ENCODE measurements around the gene ZMIZ1. TPM values are rescaled to one million over a fixed set of nuclear protein-coding genes. Genes with fewer than 3 reads are reported as not detected.

ZMIZ1 gene
- polyA plus RNA-seq, 3 donors, result 3.3 to 64.6 (median 8.9) TPM

DNA sequence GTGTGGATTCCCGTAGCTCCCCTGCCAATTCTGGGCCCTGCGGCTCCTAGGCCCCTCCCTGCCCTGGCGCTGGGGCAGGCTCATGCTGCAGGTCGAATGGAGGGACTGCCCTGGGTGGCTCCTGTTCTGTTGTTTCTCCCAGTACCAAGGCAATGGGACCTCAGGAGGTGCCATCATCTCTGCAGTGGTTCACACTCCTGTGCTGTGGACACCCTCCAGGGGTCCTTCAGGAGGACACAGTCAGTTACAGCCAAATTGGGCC is 138.3 kb downstream of the ZMIZ1 start:
- peaks cover 86% of the 10 kb centered on the region for H4K20me1 ChIP-seq (ENCODE audit: insufficient read depth, low read length)
- H3K27me3 ChIP-seq (ENCODE audit: control insufficient read depth in 2 of 2, insufficient read depth in 2 of 2, low read length in 2 of 2), result no peaks in the 10 kb centered on the region
- Mint-ChIP-seq H3K4me1 (no peaks in the 10 kb centered on the region), H3K36me3 (peaks cover 78 to 96% of the 10 kb centered on the region in 2 donors), H3K4me3 (no peak overlapping the region), H3K9me3 (no peaks in the 10 kb centered on the region), H3K27ac (peak overlapping the region in 1 of 7 donors; percentile 60), H3K27me3 (ENCODE audit: low read depth in 3 of 3) (peaks cover 0 to 1% (median 1%) of the 10 kb centered on the region in 3 donors)
- TF ChIP-seq, protein P1, sequence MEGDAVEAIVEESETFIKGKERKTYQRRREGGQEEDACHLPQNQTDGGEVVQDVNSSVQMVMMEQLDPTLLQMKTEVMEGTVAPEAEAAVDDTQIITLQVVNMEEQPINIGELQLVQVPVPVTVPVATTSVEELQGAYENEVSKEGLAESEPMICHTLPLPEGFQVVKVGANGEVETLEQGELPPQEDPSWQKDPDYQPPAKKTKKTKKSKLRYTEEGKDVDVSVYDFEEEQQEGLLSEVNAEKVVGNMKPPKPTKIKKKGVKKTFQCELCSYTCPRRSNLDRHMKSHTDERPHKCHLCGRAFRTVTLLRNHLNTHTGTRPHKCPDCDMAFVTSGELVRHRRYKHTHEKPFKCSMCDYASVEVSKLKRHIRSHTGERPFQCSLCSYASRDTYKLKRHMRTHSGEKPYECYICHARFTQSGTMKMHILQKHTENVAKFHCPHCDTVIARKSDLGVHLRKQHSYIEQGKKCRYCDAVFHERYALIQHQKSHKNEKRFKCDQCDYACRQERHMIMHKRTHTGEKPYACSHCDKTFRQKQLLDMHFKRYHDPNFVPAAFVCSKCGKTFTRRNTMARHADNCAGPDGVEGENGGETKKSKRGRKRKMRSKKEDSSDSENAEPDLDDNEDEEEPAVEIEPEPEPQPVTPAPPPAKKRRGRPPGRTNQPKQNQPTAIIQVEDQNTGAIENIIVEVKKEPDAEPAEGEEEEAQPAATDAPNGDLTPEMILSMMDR (IDR thresholded peaks at IDR 0.05), result no peak
- no peak overlapping the region for H3K9ac ChIP-seq (ENCODE audit: insufficient read depth, low read length, poor library complexity, severe bottlenecking)
- 90% methylated on average over 4 of the region's 4 CpGs for WGBS (ENCODE audit: insufficient coverage)
- no peaks in the 10 kb centered on the region for H3K9me3 ChIP-seq (replicated peaks in 1 of 2; ENCODE audit: control insufficient read depth in 1 of 2, insufficient read depth in 1 of 2, low read length in 2 of 2)
- no peaks in the 10 kb centered on the region for H3K4me1 ChIP-seq (ENCODE audit: control insufficient read depth in 1 of 2, insufficient read depth in 2 of 2, low read length in 2 of 2)
- no peak overlapping the region for H3K4me2 ChIP-seq (replicated peaks; ENCODE audit: extremely low read depth, low read length, poor library complexity, severe bottlenecking)
- no peak overlapping the region for H3K4me3 ChIP-seq (replicated peaks in 1 of 3; ENCODE audit: low read depth in 2 of 3, low read length in 3 of 3)
- no peak for DNase-seq
- intact Hi-C loops (cut with micrococcal nuclease), result no loop called here
- no peaks in the 10 kb centered on the region for H3K79me2 ChIP-seq (ENCODE audit: insufficient read depth, low read length)
- no peak overlapping the region for H3K27ac ChIP-seq (ENCODE audit: low read depth in 1 of 2, low read length in 2 of 2)
- H3K36me3 ChIP-seq (replicated peaks in 1 of 2; ENCODE audit: control insufficient read depth in 1 of 2, insufficient read depth in 2 of 2, low read length in 2 of 2), result peaks cover 75 to 97% of the 10 kb centered on the region in 2 donors
- no peak overlapping the region for H2AFZ ChIP-seq (ENCODE audit: insufficient read depth, low read depth, low read length, poor library complexity, severe bottlenecking)

DNA sequence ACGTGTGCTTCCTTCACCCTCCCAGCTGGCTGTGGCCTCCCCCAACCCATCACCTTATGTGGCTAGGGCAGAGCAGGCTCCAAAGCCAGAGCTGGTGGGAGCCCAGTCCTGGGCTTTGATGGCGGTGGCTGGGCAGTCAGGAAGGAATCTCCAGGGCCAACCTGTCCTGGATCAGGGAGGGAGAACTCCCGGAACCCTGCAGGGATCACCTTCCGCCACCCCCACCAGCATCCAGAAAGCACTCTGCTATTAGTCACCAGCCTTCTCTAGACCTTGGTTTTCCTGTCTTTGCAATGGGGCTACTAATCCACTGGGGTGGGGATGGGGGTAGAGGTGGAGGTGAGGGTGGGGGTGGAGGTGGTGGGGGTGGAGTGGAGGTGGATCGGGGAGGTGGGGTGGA is 139.0 kb downstream of the ZMIZ1 start:
- intact Hi-C loops (cut with micrococcal nuclease), result no loop called here
- peaks cover 0 to 1% (median 0%) of the 10 kb centered on the region in 3 donors for H3K27me3 Mint-ChIP-seq (ENCODE audit: low read depth in 3 of 3)
- H3K4me3 ChIP-seq (replicated peaks in 1 of 3; ENCODE audit: low read depth in 2 of 3, low read length in 3 of 3), result no peak overlapping the region
- H3K36me3 Mint-ChIP-seq, result peaks cover 73 to 95% of the 10 kb centered on the region in 2 donors
- H3K4me3 Mint-ChIP-seq, result no peak overlapping the region
- no peak overlapping the region for H3K27ac Mint-ChIP-seq
- H3K79me2 ChIP-seq (ENCODE audit: insufficient read depth, low read length), result no peaks in the 10 kb centered on the region
- DNase-seq, result no peak
- H4K20me1 ChIP-seq (ENCODE audit: insufficient read depth, low read length), result peaks cover 82% of the 10 kb centered on the region
- no peaks in the 10 kb centered on the region for H3K4me1 Mint-ChIP-seq
- no peak overlapping the region for H3K9ac ChIP-seq (ENCODE audit: insufficient read depth, low read length, poor library complexity, severe bottlenecking)
- H3K4me1 ChIP-seq (ENCODE audit: control insufficient read depth in 1 of 2, insufficient read depth in 2 of 2, low read length in 2 of 2), result no peaks in the 10 kb centered on the region
- peaks cover 70 to 93% of the 10 kb centered on the region in 2 donors for H3K36me3 ChIP-seq (replicated peaks in 1 of 2; ENCODE audit: control insufficient read depth in 1 of 2, insufficient read depth in 2 of 2, low read length in 2 of 2)
- no peaks in the 10 kb centered on the region for H3K9me3 ChIP-seq (replicated peaks in 1 of 2; ENCODE audit: control insufficient read depth in 1 of 2, insufficient read depth in 1 of 2, low read length in 2 of 2)
- H3K9me3 Mint-ChIP-seq, result no peaks in the 10 kb centered on the region
- WGBS (ENCODE audit: insufficient coverage), result 100% methylated on average over 1 of the region's 5 CpGs
- no peak overlapping the region for H2AFZ ChIP-seq (ENCODE audit: insufficient read depth, low read depth, low read length, poor library complexity, severe bottlenecking)
- H3K4me2 ChIP-seq (replicated peaks; ENCODE audit: extremely low read depth, low read length, poor library complexity, severe bottlenecking), result no peak overlapping the region
- no peaks in the 10 kb centered on the region for H3K27me3 ChIP-seq (ENCODE audit: control insufficient read depth in 2 of 2, insufficient read depth in 2 of 2, low read length in 2 of 2)
- TF ChIP-seq, protein P1 (IDR thresholded peaks at IDR 0.05), result no peak
- no peak overlapping the region for H3K27ac ChIP-seq (ENCODE audit: low read depth in 1 of 2, low read length in 2 of 2)
